ENCODE results near the gene RNF41. TPM values are rescaled to one million over a fixed set of nuclear protein-coding genes. Genes with fewer than 3 reads are reported as not detected.
A peak's percentile ranks its signal among the peaks of the same experiment; 100 is the strongest.
"Not testable (repeated sequence)": the region's sequence is repeated elsewhere in the genome, so short reads cannot be mapped to it uniquely, and the experiment has no call there.

The RNF41 gene
- total RNA-seq (2014; rRNA removed; shearing (Covaris generic)) (120 and 125 TPM in 2 replicates), polyA plus RNA-seq (2016; fragmentation: Nextera tagmentation; extraction: Ambion mirVana) (37.6 and 39.4 TPM in 2 replicates)

DNA sequence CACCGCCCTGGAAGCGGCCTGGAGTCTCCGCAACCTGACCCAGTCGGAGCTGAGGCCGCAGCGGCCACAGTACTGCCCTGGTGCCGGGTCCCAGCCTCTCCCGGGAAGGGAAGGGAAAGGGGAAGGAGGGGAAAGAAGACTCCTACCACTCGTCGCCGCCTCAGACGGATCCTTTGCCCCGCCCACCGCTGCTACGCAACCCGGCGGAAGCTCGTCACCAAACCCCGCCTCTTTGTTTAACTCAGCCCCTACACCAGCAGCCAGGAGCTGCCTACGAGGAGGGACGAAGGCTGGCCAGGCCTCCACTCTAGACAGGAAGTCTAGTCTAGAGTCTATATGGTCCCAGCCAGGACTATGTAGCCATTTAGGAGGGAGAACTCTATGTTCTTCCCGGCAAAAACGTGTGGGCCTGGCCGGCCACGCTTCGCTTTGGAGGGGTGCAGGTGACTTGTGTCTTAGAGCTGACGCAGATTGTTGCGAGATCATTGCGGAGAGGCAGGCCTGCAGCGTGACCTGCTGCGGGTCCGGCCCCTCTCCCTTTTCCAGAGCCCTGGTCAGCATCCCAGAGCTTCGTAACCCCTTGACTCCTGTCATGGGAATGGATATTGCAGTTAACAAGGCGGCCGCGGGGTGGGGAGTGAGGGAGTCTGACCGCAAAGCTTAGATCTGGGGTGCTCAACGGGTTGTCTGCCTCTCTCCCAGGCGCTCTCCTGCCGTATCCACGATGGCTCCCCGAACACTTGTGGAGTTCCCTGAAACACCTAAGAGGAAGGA, at the start of gene RNF41:
TSS of gene RNF41 (minus strand) at position 166 of the 774 bp plus-strand sequence. CDS start 7,875 bp downstream, outside the sequence.
- TF ChIP-seq EZH2phosphoT487 (IDR thresholded peaks at IDR 0.05; ENCODE audit: insufficient read depth, low read depth): no peak
- TF ChIP-seq EZH2 (IDR thresholded peaks at IDR 0.05; ENCODE audit: insufficient read depth, poor library complexity, severe bottlenecking): no peak
- peak within 1 kb of the TSS; percentile 94 for H3K27ac ChIP-seq
- H3K4me1 ChIP-seq (ENCODE audit: insufficient read depth): peaks cover 15% of the 10 kb centered on the region
- H4K20me1 ChIP-seq (ENCODE audit: insufficient read depth): no peaks in the 10 kb centered on the region
- H3K27me3 ChIP-seq (replicated peaks; ENCODE audit: insufficient read depth): no peaks in the 10 kb centered on the region
- H2AFZ ChIP-seq: peak within 1 kb of the TSS; percentile 83
- H3K36me3 ChIP-seq (ENCODE audit: low read depth): no peaks in the 10 kb centered on the region
- in situ Hi-C loops (cut with MboI): no loop called here
- peaks cover 41% of the 10 kb centered on the region for H3K79me2 ChIP-seq (ENCODE audit: insufficient read depth)
- H3K4me3 ChIP-seq: peak within 1 kb of the TSS; percentile 98
- H3F3A ChIP-seq (ENCODE audit: insufficient read depth): peaks cover 19% of the 10 kb centered on the region
- DNase-seq: peak; percentile 99
- H3K9me2 ChIP-seq (ENCODE audit: insufficient read depth): no peaks in the 10 kb centered on the region
- peak within 1 kb of the TSS; percentile 90 for H3K9ac ChIP-seq
- H3K9me3 ChIP-seq (ENCODE audit: low read depth): no peaks in the 10 kb centered on the region
- H3K4me2 ChIP-seq (ENCODE audit: unreplicated experiment): peak within 1 kb of the TSS; percentile 90
- 4 to 5% methylated on average over 33 to 42 of the region's 42 CpGs for WGBS, 2 experiments (ENCODE audit: low coverage in 1 of 2, low lambda C conversion rate in 2 of 2, missing lambda C conversion rate in 2 of 2)

DNA sequence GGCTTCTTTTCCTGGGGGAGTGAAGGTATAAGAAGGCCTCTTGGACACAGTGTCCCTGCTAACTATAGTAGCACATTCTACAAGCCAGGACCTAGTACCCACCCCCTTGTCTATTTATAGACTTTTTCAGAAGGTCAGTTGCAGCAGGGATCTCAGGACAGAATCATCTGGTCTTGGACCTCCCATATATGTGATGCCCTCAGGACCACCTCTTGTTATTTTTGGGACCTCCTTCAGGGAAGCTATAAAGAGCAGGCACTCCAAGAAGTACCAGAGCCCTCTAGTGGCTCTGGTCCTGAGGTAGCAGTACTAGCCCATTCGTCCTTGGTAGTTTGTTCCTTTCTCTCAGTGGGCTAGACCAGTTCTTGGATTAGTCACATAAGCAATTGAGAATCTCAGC, 49.3 kb upstream of the RNF41 start:
- H3K9me3 ChIP-seq (ENCODE audit: low read depth): no peaks in the 10 kb centered on the region
- no peak overlapping the region for H3K4me3 ChIP-seq
- H3K27me3 ChIP-seq (replicated peaks; ENCODE audit: insufficient read depth): no peaks in the 10 kb centered on the region
- peak; percentile 59 for DNase-seq
- TF ChIP-seq EZH2 (IDR thresholded peaks at IDR 0.05; ENCODE audit: insufficient read depth, poor library complexity, severe bottlenecking): no peak
- no peak overlapping the region for H3K27ac ChIP-seq
- H2AFZ ChIP-seq: no peak overlapping the region
- H3K9me2 ChIP-seq (ENCODE audit: insufficient read depth): no peaks in the 10 kb centered on the region
- in situ Hi-C loops (cut with MboI): no loop called here
- no peaks in the 10 kb centered on the region for H3K4me1 ChIP-seq (ENCODE audit: insufficient read depth)
- WGBS, 2 experiments (ENCODE audit: low coverage in 1 of 2, low lambda C conversion rate in 2 of 2, missing lambda C conversion rate in 2 of 2): 13 to 19% methylated on average over 1 of the region's 1 CpG
- H3F3A ChIP-seq (ENCODE audit: insufficient read depth): peaks cover 40% of the 10 kb centered on the region
- H3K79me2 ChIP-seq (ENCODE audit: insufficient read depth): no peaks in the 10 kb centered on the region
- no peaks in the 10 kb centered on the region for H4K20me1 ChIP-seq (ENCODE audit: insufficient read depth)
- H3K36me3 ChIP-seq (ENCODE audit: low read depth): peaks cover 27% of the 10 kb centered on the region
- no peak overlapping the region for H3K4me2 ChIP-seq (ENCODE audit: unreplicated experiment)
- no peak overlapping the region for H3K9ac ChIP-seq

DNA sequence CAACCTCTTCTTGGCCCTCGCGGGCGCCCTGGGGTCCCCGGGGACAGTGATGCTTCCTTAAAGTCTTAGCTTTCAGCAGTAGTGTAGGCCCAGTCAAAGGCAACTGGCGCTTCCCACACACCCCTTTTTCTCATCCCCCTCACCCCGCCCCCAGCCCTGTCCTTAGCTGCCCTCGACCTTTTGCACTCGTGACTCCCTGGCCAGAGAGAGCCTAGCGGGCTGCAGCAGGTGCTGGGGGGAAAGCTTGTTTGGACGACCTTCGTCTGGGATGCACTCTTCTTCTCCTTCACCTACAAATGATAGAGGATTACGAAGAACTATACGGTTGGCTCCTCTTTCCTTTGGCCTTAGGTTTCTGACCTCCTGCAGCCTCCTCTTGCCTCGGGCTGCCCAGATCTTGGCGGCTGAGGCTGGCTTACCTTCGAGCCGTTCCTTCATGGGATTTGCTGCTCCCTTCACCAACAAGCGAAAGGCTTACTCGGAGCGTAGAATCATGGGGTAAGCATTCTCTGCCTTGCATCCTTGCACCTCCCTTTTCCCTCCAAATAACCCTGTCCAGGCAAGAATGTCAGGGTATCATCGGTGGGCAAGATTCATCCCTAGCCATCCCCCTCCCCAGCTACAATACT, 45.8 kb upstream of the RNF41 start:
- peak; percentile 7 for DNase-seq

DNA sequence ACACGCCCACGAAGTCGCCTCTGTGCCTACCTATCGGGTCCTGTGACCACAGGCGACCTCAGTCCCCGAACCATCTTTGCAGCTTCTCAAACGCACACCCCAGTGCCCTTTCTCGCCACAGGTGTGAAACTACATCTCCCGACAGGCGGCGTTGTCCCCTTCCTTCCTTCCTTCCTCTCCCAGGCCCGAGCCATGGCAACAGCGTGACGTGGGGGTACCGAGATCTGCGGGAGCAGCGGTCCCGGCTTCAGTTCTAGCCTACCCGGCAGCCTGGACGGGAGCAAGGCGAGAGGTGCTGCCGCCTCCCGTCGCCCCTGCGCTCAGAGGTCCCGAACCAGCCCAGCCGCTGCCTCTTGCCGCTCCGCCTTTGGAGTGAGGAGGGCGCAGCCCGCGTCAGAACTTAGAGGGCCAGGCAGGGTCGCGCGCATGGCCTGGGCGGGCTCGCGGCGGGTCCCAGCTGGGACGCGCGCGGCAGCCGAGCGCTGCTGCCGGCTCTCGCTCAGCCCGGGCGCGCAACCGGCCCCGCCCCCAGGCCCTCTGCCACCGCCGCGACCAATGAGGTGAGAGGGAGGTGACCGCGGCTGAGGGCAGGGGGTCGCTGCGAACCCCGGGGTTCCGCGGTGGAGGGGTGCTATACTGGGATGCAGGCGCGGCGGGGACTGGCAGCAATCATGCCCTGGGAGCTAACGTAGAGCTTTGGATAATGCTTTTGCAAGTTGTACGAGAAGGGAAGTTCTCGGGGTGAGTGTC, 45.1 kb upstream of the RNF41 start, which contains the start of gene COQ10A:
TSS of gene COQ10A (plus strand) at position 250 of the 750 bp plus-strand sequence. CDS start at position 427, 177 bp downstream.
- H3K27me3 ChIP-seq (replicated peaks; ENCODE audit: insufficient read depth): no peaks in the 10 kb centered on the region
- peak within 1 kb of the TSS; percentile 83 for H3K27ac ChIP-seq
- peak within 1 kb of the TSS; percentile 85 for H3K9ac ChIP-seq
- 1% methylated on average over 53 to 58 of the region's 68 CpGs for WGBS, 2 experiments (ENCODE audit: low coverage in 1 of 2, low lambda C conversion rate in 2 of 2, missing lambda C conversion rate in 2 of 2)
- peaks cover 36% of the 10 kb centered on the region for H3F3A ChIP-seq (ENCODE audit: insufficient read depth)
- peak; percentile 94 for DNase-seq
- no peaks in the 10 kb centered on the region for H3K79me2 ChIP-seq (ENCODE audit: insufficient read depth)
- no peaks in the 10 kb centered on the region for H3K9me3 ChIP-seq (ENCODE audit: low read depth)
- H2AFZ ChIP-seq: peak within 1 kb of the TSS; percentile 90
- TF ChIP-seq EZH2phosphoT487 (IDR thresholded peaks at IDR 0.05; ENCODE audit: insufficient read depth, low read depth) (no peak), EZH2 (IDR thresholded peaks at IDR 0.05; ENCODE audit: insufficient read depth, poor library complexity, severe bottlenecking) (no peak)
- H3K4me3 ChIP-seq: peak within 1 kb of the TSS; percentile 86
- no peaks in the 10 kb centered on the region for H3K9me2 ChIP-seq (ENCODE audit: insufficient read depth)
- in situ Hi-C loops (cut with MboI): no loop called here
- H3K4me1 ChIP-seq (ENCODE audit: insufficient read depth): 0 out of 2 replicates have a peak, but pooled peaks cover 4% of the 10 kb centered on the region
- H4K20me1 ChIP-seq (ENCODE audit: insufficient read depth): no peaks in the 10 kb centered on the region
- peak within 1 kb of the TSS; percentile 82 for H3K4me2 ChIP-seq (ENCODE audit: unreplicated experiment)
- H3K36me3 ChIP-seq (ENCODE audit: low read depth): peaks cover 11% of the 10 kb centered on the region

More for the DNA sequence above, 45.8 kb upstream of the RNF41 start:
- Histone ChIP-seq H3K36me3 (ENCODE audit: low read depth) (peaks cover 11% of the 10 kb centered on the region), H3K9me2 (ENCODE audit: insufficient read depth) (no peaks in the 10 kb centered on the region), H3K27me3 (replicated peaks; ENCODE audit: insufficient read depth) (no peaks in the 10 kb centered on the region), H3K4me2 (ENCODE audit: unreplicated experiment) (peak overlapping the region; percentile 82), H3K4me3 (peak overlapping the region; percentile 86), H3K9ac (peak overlapping the region; percentile 85), H3K9me3 (ENCODE audit: low read depth) (no peaks in the 10 kb centered on the region), H3K27ac (peak overlapping the region; percentile 83; the same call in 1 of the 2 replicates), H2AFZ (peak overlapping the region; percentile 90), H4K20me1 (ENCODE audit: insufficient read depth) (no peaks in the 10 kb centered on the region), H3K4me1 (ENCODE audit: insufficient read depth) (no peaks in the 10 kb centered on the region), H3K79me2 (ENCODE audit: insufficient read depth) (no peaks in the 10 kb centered on the region), H3F3A (ENCODE audit: insufficient read depth) (peaks cover 40% of the 10 kb centered on the region)
- 30 to 32% methylated on average over 20 to 21 of the region's 21 CpGs for WGBS, 2 experiments (ENCODE audit: low coverage in 1 of 2, low lambda C conversion rate in 2 of 2, missing lambda C conversion rate in 2 of 2)
- in situ Hi-C loops (cut with MboI): no loop called here
- TF ChIP-seq EZH2phosphoT487 (IDR thresholded peaks at IDR 0.05; ENCODE audit: insufficient read depth, low read depth) (no peak), EZH2 (IDR thresholded peaks at IDR 0.05; ENCODE audit: insufficient read depth, poor library complexity, severe bottlenecking) (no peak)

DNA sequence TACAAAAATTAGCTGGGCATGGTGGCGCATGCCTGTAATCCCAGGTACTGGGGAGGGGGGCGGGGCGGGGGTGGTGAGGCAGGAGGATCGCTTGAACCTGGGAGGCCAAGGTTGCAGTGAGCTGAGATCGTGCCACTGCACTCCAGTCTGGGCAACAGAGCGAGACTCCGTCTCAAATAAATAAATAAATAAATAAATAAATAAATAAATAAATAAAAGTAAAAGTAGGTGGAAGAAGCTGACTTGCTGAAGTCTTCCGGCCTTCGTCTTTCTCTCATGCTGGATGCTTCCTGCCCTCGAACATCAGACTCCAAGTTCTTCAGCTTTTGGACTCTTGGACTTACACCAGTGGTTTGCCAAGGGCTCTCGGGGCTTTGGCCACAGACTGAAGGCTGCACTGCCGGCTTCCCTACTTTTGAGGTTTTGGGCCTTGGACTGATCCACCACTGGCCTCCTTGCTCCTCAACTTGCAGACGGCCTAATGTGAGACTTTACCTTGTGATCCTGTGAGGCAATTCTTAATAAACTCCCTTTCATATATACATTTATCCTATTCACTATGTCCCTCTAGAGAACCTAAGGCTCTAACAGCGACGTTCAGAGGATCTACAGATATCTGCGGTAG, 44.5 kb upstream of the RNF41 start:
- H3K27ac ChIP-seq: peak overlapping the region; percentile 83
- H3K79me2 ChIP-seq (ENCODE audit: insufficient read depth); in situ Hi-C loops (cut with MboI); H3K27me3 ChIP-seq (replicated peaks; ENCODE audit: insufficient read depth); H3K9me3 ChIP-seq (ENCODE audit: low read depth); H3K9me2 ChIP-seq (ENCODE audit: insufficient read depth); H4K20me1 ChIP-seq (ENCODE audit: insufficient read depth); DNase-seq; H3K36me3 ChIP-seq (ENCODE audit: low read depth): not testable (repeated sequence)
- peak overlapping the region; percentile 85 for H3K9ac ChIP-seq
- H3K4me1 ChIP-seq (ENCODE audit: insufficient read depth): peaks cover 10% of the 10 kb centered on the region
- peak overlapping the region; percentile 90 for H2AFZ ChIP-seq
- peak overlapping the region; percentile 86 for H3K4me3 ChIP-seq
- WGBS, 2 experiments (ENCODE audit: low coverage in 1 of 2, low lambda C conversion rate in 2 of 2, missing lambda C conversion rate in 2 of 2): 41 to 43% methylated on average over 16 of the region's 16 CpGs
- H3K4me2 ChIP-seq (ENCODE audit: unreplicated experiment): peak overlapping the region; percentile 82
- peaks cover 36% of the 10 kb centered on the region for H3F3A ChIP-seq (ENCODE audit: insufficient read depth)

DNA sequence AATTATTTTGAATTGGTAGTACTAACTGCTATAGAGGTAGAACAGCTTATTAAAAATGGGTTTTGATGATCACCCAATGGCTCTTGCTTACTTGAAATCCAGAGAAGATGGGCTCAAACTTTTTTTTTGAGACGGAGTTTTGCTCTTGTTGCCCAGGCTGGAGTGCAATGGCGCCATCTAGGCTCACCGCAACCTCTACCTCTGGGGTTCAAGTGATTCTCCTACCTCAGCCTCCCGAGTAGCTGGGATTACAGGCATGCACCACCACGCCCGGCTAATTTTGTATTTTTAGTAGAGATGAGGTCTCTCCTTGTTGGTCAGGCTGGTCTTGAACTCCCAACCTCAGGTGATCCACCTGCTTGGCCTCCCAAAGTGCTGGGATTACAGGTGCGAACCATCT, 41.2 kb upstream of the RNF41 start:
- in situ Hi-C loops (cut with MboI); H3K9me2 ChIP-seq (ENCODE audit: insufficient read depth); H3K9me3 ChIP-seq (ENCODE audit: low read depth); H3K4me3 ChIP-seq; H2AFZ ChIP-seq; H3K36me3 ChIP-seq (ENCODE audit: low read depth); H3K79me2 ChIP-seq (ENCODE audit: insufficient read depth); H3K27ac ChIP-seq; H3K9ac ChIP-seq; DNase-seq; H4K20me1 ChIP-seq (ENCODE audit: insufficient read depth); H3K27me3 ChIP-seq (replicated peaks; ENCODE audit: insufficient read depth); H3K4me2 ChIP-seq (ENCODE audit: unreplicated experiment): not testable (repeated sequence)
- H3K4me1 ChIP-seq (ENCODE audit: insufficient read depth): peaks cover 18% of the 10 kb centered on the region
- WGBS, 2 experiments (ENCODE audit: low coverage in 1 of 2, low lambda C conversion rate in 2 of 2, missing lambda C conversion rate in 2 of 2): 91 to 94% methylated on average over 6 to 7 of the region's 7 CpGs
- H3F3A ChIP-seq (ENCODE audit: insufficient read depth): peaks cover 21% of the 10 kb centered on the region

Measured in GM23248 (cell line).